ENCODE results near the gene CPNE6. TPM values are rescaled to one million over a fixed set of nuclear protein-coding genes. Genes with fewer than 3 reads are reported as not detected.

The CPNE6 gene
- polyA plus RNA-seq, 1 of the 3 experiments (the other 2 are of a cell fraction) = not detected

DNA sequence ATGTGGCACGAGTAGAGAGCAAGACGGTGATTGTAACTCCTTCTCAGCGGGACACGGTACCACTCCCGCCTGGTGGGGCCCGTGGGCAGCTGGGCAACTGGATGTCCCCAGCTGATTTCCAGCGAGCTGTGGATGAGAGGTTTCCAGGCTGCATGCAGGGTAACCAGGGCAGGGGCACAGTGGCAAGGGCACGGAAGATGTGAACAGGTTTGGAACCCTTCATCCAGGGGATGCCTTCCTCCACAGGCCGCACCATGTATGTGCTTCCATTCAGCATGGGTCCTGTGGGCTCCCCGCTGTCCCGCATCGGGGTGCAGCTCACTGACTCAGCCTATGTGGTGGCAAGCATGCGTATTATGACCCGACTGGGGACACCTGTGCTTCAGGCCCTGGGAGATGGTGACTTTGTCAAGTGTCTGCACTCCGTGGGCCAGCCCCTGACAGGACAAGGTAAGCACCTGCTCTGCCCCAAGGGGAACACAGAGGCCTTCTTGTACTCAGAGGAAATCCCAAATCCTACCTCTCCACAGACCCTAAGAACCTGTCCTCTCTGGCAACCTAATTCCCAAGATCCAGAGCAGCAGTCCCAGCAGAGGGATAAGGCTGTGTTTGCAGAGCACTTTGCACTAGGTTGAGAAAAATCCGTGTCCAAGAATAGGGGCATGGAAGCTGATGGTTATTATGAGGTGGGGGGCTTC is 27.0 kb downstream of the CPNE6 start:
- Histone ChIP-seq H3K79me2 (ENCODE audit: insufficient read depth) (peaks cover 16% of the 10 kb centered on the region), H3K9me3 (no peaks in the 10 kb centered on the region), H4K20me1 (ENCODE audit: insufficient read depth) (no peaks in the 10 kb centered on the region), H2AFZ (ENCODE audit: low read depth) (no peak overlapping the region), H3K4me1 (ENCODE audit: control insufficient read depth in 1 of 2, insufficient read depth in 2 of 2, low read depth in 1 of 2, low read length in 1 of 2) (peaks cover 12 to 16% of the 10 kb centered on the region in 2 experiments; a peak in 2 of 4 replicates), H3K36me3 (replicated peaks in 1 of 2; ENCODE audit: control insufficient read depth in 1 of 2, insufficient read depth in 2 of 2, low read length in 1 of 2) (peaks cover 3 to 19% of the 10 kb centered on the region in 2 experiments), H3K9me2 (no peaks in the 10 kb centered on the region), H3K4me3 (ENCODE audit: low read depth in 2 of 2, low read length in 1 of 2) (no peak overlapping the region), H3F3A (replicated peaks; ENCODE audit: insufficient read depth) (peaks cover 3% of the 10 kb centered on the region), H3K9ac (no peak overlapping the region), H3K27ac (ENCODE audit: low read depth in 2 of 2, low read length in 1 of 2) (no peak overlapping the region), H3K4me2 (no peak overlapping the region), H3K27me3 (ENCODE audit: insufficient read depth) (no peaks in the 10 kb centered on the region)
- 98% methylated on average over 8 of the region's 16 CpGs for WGBS (ENCODE audit: low lambda C conversion rate)
- ChIA-PET CTCF (interaction anchor here (13.8 to 25.4 kb wide), 2 partner anchors 8 to 33 kb away, joined by 219 to 1159 read pairs; partner anchors contain the start of genes CARMIL3 and CPNE6), POLR2A (interaction anchor here (1.3 kb wide), 1 partner anchor 16 kb away, joined by 3 read pairs; the partner anchor contains the start of genes DCAF11 and NRL)
- no peak for DNase-seq
- no peak for TF ChIP-seq CHD2 (IDR thresholded peaks at IDR 0.05; ENCODE audit: low read length, partially characterized antibody)
- no peak for TF ChIP-seq MEF2A (IDR thresholded peaks at IDR 0.05; ENCODE audit: borderline replicate concordance, low read depth)
- no peak for TF ChIP-seq YY1 (IDR thresholded peaks at IDR 0.05; ENCODE audit: low read depth)
- no peak for TF ChIP-seq FOXJ3 (CRISPR knock-in tag; IDR thresholded peaks at IDR 0.05)
- no peak for TF ChIP-seq RAD21 (IDR thresholded peaks at IDR 0.05; ENCODE audit: low read length)
- no peak for TF ChIP-seq NRF1 (IDR thresholded peaks at IDR 0.05; ENCODE audit: low read depth, low read length)
- TF ChIP-seq, protein P1, sequence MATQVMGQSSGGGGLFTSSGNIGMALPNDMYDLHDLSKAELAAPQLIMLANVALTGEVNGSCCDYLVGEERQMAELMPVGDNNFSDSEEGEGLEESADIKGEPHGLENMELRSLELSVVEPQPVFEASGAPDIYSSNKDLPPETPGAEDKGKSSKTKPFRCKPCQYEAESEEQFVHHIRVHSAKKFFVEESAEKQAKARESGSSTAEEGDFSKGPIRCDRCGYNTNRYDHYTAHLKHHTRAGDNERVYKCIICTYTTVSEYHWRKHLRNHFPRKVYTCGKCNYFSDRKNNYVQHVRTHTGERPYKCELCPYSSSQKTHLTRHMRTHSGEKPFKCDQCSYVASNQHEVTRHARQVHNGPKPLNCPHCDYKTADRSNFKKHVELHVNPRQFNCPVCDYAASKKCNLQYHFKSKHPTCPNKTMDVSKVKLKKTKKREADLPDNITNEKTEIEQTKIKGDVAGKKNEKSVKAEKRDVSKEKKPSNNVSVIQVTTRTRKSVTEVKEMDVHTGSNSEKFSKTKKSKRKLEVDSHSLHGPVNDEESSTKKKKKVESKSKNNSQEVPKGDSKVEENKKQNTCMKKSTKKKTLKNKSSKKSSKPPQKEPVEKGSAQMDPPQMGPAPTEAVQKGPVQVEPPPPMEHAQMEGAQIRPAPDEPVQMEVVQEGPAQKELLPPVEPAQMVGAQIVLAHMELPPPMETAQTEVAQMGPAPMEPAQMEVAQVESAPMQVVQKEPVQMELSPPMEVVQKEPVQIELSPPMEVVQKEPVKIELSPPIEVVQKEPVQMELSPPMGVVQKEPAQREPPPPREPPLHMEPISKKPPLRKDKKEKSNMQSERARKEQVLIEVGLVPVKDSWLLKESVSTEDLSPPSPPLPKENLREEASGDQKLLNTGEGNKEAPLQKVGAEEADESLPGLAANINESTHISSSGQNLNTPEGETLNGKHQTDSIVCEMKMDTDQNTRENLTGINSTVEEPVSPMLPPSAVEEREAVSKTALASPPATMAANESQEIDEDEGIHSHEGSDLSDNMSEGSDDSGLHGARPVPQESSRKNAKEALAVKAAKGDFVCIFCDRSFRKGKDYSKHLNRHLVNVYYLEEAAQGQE (IDR thresholded peaks at IDR 0.05; ENCODE audit: low read depth, low read length) = no peak
- TF ChIP-seq RFX5 (IDR thresholded peaks at IDR 0.05; ENCODE audit: low read length) = no peak
- TF ChIP-seq SMC3 (IDR thresholded peaks at IDR 0.05; ENCODE audit: low read depth, low read length) = no peak
- TF ChIP-seq, protein P2, sequence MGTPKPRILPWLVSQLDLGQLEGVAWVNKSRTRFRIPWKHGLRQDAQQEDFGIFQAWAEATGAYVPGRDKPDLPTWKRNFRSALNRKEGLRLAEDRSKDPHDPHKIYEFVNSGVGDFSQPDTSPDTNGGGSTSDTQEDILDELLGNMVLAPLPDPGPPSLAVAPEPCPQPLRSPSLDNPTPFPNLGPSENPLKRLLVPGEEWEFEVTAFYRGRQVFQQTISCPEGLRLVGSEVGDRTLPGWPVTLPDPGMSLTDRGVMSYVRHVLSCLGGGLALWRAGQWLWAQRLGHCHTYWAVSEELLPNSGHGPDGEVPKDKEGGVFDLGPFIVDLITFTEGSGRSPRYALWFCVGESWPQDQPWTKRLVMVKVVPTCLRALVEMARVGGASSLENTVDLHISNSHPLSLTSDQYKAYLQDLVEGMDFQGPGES (IDR thresholded peaks at IDR 0.05; ENCODE audit: low read depth, low read length) = no peak
- no peak for TF ChIP-seq ELF1 (IDR thresholded peaks at IDR 0.05)
- no peak for TF ChIP-seq MXI1 (IDR thresholded peaks at IDR 0.05; ENCODE audit: low read depth, low read length)
- TF ChIP-seq, protein P3, sequence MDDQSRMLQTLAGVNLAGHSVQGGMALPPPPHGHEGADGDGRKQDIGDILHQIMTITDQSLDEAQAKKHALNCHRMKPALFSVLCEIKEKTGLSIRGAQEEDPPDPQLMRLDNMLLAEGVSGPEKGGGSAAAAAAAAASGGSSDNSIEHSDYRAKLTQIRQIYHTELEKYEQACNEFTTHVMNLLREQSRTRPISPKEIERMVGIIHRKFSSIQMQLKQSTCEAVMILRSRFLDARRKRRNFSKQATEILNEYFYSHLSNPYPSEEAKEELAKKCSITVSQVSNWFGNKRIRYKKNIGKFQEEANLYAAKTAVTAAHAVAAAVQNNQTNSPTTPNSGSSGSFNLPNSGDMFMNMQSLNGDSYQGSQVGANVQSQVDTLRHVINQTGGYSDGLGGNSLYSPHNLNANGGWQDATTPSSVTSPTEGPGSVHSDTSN (IDR thresholded peaks at IDR 0.05) = no peak
- TF ChIP-seq, protein P4, sequence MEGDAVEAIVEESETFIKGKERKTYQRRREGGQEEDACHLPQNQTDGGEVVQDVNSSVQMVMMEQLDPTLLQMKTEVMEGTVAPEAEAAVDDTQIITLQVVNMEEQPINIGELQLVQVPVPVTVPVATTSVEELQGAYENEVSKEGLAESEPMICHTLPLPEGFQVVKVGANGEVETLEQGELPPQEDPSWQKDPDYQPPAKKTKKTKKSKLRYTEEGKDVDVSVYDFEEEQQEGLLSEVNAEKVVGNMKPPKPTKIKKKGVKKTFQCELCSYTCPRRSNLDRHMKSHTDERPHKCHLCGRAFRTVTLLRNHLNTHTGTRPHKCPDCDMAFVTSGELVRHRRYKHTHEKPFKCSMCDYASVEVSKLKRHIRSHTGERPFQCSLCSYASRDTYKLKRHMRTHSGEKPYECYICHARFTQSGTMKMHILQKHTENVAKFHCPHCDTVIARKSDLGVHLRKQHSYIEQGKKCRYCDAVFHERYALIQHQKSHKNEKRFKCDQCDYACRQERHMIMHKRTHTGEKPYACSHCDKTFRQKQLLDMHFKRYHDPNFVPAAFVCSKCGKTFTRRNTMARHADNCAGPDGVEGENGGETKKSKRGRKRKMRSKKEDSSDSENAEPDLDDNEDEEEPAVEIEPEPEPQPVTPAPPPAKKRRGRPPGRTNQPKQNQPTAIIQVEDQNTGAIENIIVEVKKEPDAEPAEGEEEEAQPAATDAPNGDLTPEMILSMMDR (IDR thresholded peaks at IDR 0.05) = no peak
- TF ChIP-seq POLR2AphosphoS5 (IDR thresholded peaks at IDR 0.05; ENCODE audit: low read depth, low read length) = no peak
- TF ChIP-seq JUND (IDR thresholded peaks at IDR 0.05) = no peak
- TF ChIP-seq, protein P5, sequence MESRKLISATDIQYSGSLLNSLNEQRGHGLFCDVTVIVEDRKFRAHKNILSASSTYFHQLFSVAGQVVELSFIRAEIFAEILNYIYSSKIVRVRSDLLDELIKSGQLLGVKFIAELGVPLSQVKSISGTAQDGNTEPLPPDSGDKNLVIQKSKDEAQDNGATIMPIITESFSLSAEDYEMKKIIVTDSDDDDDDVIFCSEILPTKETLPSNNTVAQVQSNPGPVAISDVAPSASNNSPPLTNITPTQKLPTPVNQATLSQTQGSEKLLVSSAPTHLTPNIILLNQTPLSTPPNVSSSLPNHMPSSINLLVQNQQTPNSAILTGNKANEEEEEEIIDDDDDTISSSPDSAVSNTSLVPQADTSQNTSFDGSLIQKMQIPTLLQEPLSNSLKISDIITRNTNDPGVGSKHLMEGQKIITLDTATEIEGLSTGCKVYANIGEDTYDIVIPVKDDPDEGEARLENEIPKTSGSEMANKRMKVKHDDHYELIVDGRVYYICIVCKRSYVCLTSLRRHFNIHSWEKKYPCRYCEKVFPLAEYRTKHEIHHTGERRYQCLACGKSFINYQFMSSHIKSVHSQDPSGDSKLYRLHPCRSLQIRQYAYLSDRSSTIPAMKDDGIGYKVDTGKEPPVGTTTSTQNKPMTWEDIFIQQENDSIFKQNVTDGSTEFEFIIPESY (IDR thresholded peaks at IDR 0.05; ENCODE audit: borderline replicate concordance, low read depth) = no peak
- TF ChIP-seq, protein P6, sequence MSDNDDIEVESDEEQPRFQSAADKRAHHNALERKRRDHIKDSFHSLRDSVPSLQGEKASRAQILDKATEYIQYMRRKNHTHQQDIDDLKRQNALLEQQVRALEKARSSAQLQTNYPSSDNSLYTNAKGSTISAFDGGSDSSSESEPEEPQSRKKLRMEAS (IDR thresholded peaks at IDR 0.05; ENCODE audit: low read depth) = no peak
- TF ChIP-seq NFIC (IDR thresholded peaks at IDR 0.05; ENCODE audit: borderline replicate concordance) = no peak

All from SK-N-SH (cell line).